Large intestine (tissue), 3 donors: ENCODE measurements around the gene REEP2. TPM values are rescaled to one million over a fixed set of nuclear protein-coding genes. Genes with fewer than 3 reads are reported as not detected.

ENCODE experiments used
- DNase-seq, 2 donors: peaks; one replicate each; pipeline versions ENCODE4 v3.0.0 to v3.0.0-alpha.2; 2013
- H3K27ac ChIP-seq: one replicate; pipeline ENCODE4 v1.5.1; 2013; ENCODE audit warnings: low read length
- H3K27me3 ChIP-seq: 2 replicates; pipeline ENCODE4 v1.6.1; 2013; ENCODE audit warnings: low read length; ENCODE audit not compliant: control insufficient read depth, insufficient read depth
- H3K36me3 ChIP-seq: 2 replicates; pipeline ENCODE4 v1.6.1; 2013; ENCODE audit warnings: low read length; ENCODE audit not compliant: control insufficient read depth, insufficient read depth
- H3K4me1 ChIP-seq: one replicate; pipeline ENCODE4 v1.6.1; 2013; ENCODE audit warnings: low read length; ENCODE audit not compliant: control insufficient read depth, insufficient read depth
- H3K4me3 ChIP-seq: one replicate; pipeline ENCODE4 v1.5.1; 2013; ENCODE audit warnings: low read length
- H3K9me3 ChIP-seq: one replicate; pipeline ENCODE4 v1.6.1; 2013; ENCODE audit warnings: mild to moderate bottlenecking, low read depth, low read length, moderate library complexity; ENCODE audit not compliant: control insufficient read depth
- WGBS: methylation state at CpG from one replicate; pipeline ENCODE4 v1.1.5; 2013; ENCODE audit warnings: low lambda C conversion rate; ENCODE audit not compliant: insufficient coverage; 5-methylcytosine and 5-hydroxymethylcytosine counted together
- polyA plus RNA-seq: library from polyadenylated mRNA; unstranded; fragments of 120-200 nt; gene quantifications from one replicate; pipeline ENCODE4 v1.2.1, GENCODE V29; 2013

REEP2 gene
- polyA plus RNA-seq, 1 donor: 38.6 TPM

- no peaks in the 10 kb centered on the region for H3K4me1 ChIP-seq
- no peaks in the 10 kb centered on the region for H3K27me3 ChIP-seq
- no peak overlapping the region for H3K4me3 ChIP-seq
- WGBS: 78% methylated on average over 6 of the region's 7 CpGs
- no peak overlapping the region for H3K27ac ChIP-seq
- no peaks in the 10 kb centered on the region for H3K9me3 ChIP-seq
- no peaks in the 10 kb centered on the region for H3K36me3 ChIP-seq
- DNase-seq: no peak
These were observed 38.1 kb downstream of the REEP2 start for GRCh38 chr5:138476918-138477317.

GRCh38 chr5:138482638-138483037 is 43.8 kb downstream of the REEP2 start:
- 64% methylated on average over 2 of the region's 4 CpGs for WGBS
- DNase-seq: no peak
- no peaks in the 10 kb centered on the region for H3K27me3 ChIP-seq
- no peaks in the 10 kb centered on the region for H3K36me3 ChIP-seq
- H3K9me3 ChIP-seq: no peaks in the 10 kb centered on the region
- H3K4me3 ChIP-seq: no peak overlapping the region
- no peaks in the 10 kb centered on the region for H3K4me1 ChIP-seq
- no peak overlapping the region for H3K27ac ChIP-seq

- WGBS: no CpG with 5 or more reads among the region's 5 CpGs
- peak in 1 of 2 donors; percentile 42 for DNase-seq
- H3K36me3 ChIP-seq: no peaks in the 10 kb centered on the region
These were observed 49.7 kb downstream of the REEP2 start for GRCh38 chr5:138488481-138488945.

GRCh38 chr5:138489683-138490061 is 50.8 kb downstream of the REEP2 start:
- Histone ChIP-seq H3K27ac (no peak overlapping the region), H3K4me1 (peaks cover 30% of the 10 kb centered on the region), H3K36me3 (no peaks in the 10 kb centered on the region), H3K27me3 (peaks cover 19% of the 10 kb centered on the region), H3K4me3 (no peak overlapping the region), H3K9me3 (no peaks in the 10 kb centered on the region)
- no CpG with 5 or more reads among the region's 5 CpGs for WGBS
- no peak for DNase-seq

More at GRCh38 chr5:138488481-138488945, 49.7 kb downstream of the REEP2 start:
- Histone ChIP-seq H3K4me1 (peaks cover 27% of the 10 kb centered on the region), H3K4me3 (no peak overlapping the region), H3K27ac (no peak overlapping the region), H3K9me3 (no peaks in the 10 kb centered on the region), H3K27me3 (peaks cover 19% of the 10 kb centered on the region)

GRCh38 chr5:138490648-138491283 is 51.9 kb downstream of the REEP2 start:
- H3K36me3 ChIP-seq: no peaks in the 10 kb centered on the region
- no peaks in the 10 kb centered on the region for H3K9me3 ChIP-seq
- peaks cover 30% of the 10 kb centered on the region for H3K4me1 ChIP-seq
- no peak for DNase-seq
- peaks cover 19% of the 10 kb centered on the region for H3K27me3 ChIP-seq
- no peak overlapping the region for H3K4me3 ChIP-seq
- no peak overlapping the region for H3K27ac ChIP-seq
- no CpG with 5 or more reads among the region's 12 CpGs for WGBS

- H3K36me3 ChIP-seq: no peaks in the 10 kb centered on the region
- no peak for DNase-seq
- H3K9me3 ChIP-seq: no peaks in the 10 kb centered on the region
- peaks cover 19% of the 10 kb centered on the region for H3K27me3 ChIP-seq
- peak overlapping the region; percentile 44 for H3K4me3 ChIP-seq
- peaks cover 30% of the 10 kb centered on the region for H3K4me1 ChIP-seq
- no peak overlapping the region for H3K27ac ChIP-seq
- WGBS: no CpG with 5 or more reads among the region's 11 CpGs
These were observed 52.4 kb downstream of the REEP2 start for GRCh38 chr5:138491284-138491648.

- DNase-seq: peak; percentile 81 to 83
- WGBS: no CpG with 5 or more reads among the region's 93 CpGs
- Histone ChIP-seq H3K4me3 (peak overlapping the region; percentile 53), H3K27me3 (peaks cover 19% of the 10 kb centered on the region), H3K4me1 (peaks cover 30% of the 10 kb centered on the region), H3K27ac (peak overlapping the region; percentile 4), H3K9me3 (no peaks in the 10 kb centered on the region), H3K36me3 (no peaks in the 10 kb centered on the region)
These were observed 53.1 kb downstream of the REEP2 start for GRCh38 chr5:138491669-138492559.

GRCh38 chr5:138492560-138493045 is 53.7 kb downstream of the REEP2 start:
- no peak for DNase-seq
- no CpG with 5 or more reads among the region's 10 CpGs for WGBS
- peak overlapping the region; percentile 53 for H3K4me3 ChIP-seq
- H3K27me3 ChIP-seq: peaks cover 19% of the 10 kb centered on the region
- H3K27ac ChIP-seq: peak overlapping the region; percentile 4
- H3K36me3 ChIP-seq: no peaks in the 10 kb centered on the region
- H3K9me3 ChIP-seq: no peaks in the 10 kb centered on the region
- peaks cover 30% of the 10 kb centered on the region for H3K4me1 ChIP-seq

- WGBS: no CpG with 5 or more reads among the region's 7 CpGs
- H3K4me1 ChIP-seq: peaks cover 21% of the 10 kb centered on the region
- no peaks in the 10 kb centered on the region for H3K36me3 ChIP-seq
- H3K9me3 ChIP-seq: no peaks in the 10 kb centered on the region
- no peak overlapping the region for H3K27ac ChIP-seq
- peaks cover 13% of the 10 kb centered on the region for H3K27me3 ChIP-seq
- H3K4me3 ChIP-seq: no peak overlapping the region
- no peak for DNase-seq
These were observed 56.5 kb downstream of the REEP2 start for GRCh38 chr5:138495351-138495750.
